ENCODE measurements around the gene TTLL11. TPM values are rescaled to one million over a fixed set of nuclear protein-coding genes. Genes with fewer than 3 reads are reported as not detected.
"Not testable (repeated sequence)": the region's sequence is repeated elsewhere in the genome, so short reads cannot be mapped to it uniquely, and the experiment has no call there.

TTLL11 gene
- total RNA-seq, 1 donor from 2014 or later: 6.7 TPM

GRCh38 chr9:121814594-121814993 lies 278.5 kb downstream of the TTLL11 start:
- DNase-seq: no peak

GRCh38 chr9:121813519-121814210 lies 279.4 kb downstream of the TTLL11 start:
- no peak for DNase-seq

GRCh38 chr9:121812159-121812735 lies 280.9 kb downstream of the TTLL11 start:
- no peak for DNase-seq

GRCh38 chr9:121811751-121812150 lies 281.4 kb downstream of the TTLL11 start:
- no peak for DNase-seq

GRCh38 chr9:121811140-121811539 lies 282.0 kb downstream of the TTLL11 start:
- no peak for DNase-seq

- DNase-seq: no peak
Measured at GRCh38 chr9:121810489-121810888, 282.6 kb downstream of the TTLL11 start.

GRCh38 chr9:121809356-121810050 lies 283.6 kb downstream of the TTLL11 start:
- no peak for DNase-seq

- DNase-seq: no peak
Measured at GRCh38 chr9:121808781-121809180, 284.3 kb downstream of the TTLL11 start.

GRCh38 chr9:121807823-121808278 lies 285.3 kb downstream of the TTLL11 start:
- DNase-seq: no peak

GRCh38 chr9:121807069-121807822 lies 285.9 kb downstream of the TTLL11 start:
- DNase-seq: no peak

- DNase-seq: no peak
Measured at GRCh38 chr9:121802753-121803152, 290.4 kb downstream of the TTLL11 start.

- no peak for DNase-seq
Measured at GRCh38 chr9:121801579-121801978, 291.5 kb downstream of the TTLL11 start.

GRCh38 chr9:121800376-121800775 lies 292.7 kb downstream of the TTLL11 start:
- DNase-seq: no peak

GRCh38 chr9:121798941-121799340 lies 294.2 kb downstream of the TTLL11 start:
- DNase-seq: no peak

GRCh38 chr9:121797081-121797480 lies 296.0 kb downstream of the TTLL11 start:
- DNase-seq: no peak

- not testable (repeated sequence) for DNase-seq
Measured at GRCh38 chr9:121794334-121794733, 298.8 kb downstream of the TTLL11 start.

GRCh38 chr9:121792476-121792875 lies 300.6 kb downstream of the TTLL11 start:
- not testable (repeated sequence) for DNase-seq

- no peak for DNase-seq
Measured at GRCh38 chr9:121790841-121791240, 302.3 kb downstream of the TTLL11 start.

- no peak for DNase-seq
Measured at GRCh38 chr9:121788686-121789366, 304.3 kb downstream of the TTLL11 start.

- DNase-seq: no peak
Measured at GRCh38 chr9:121786998-121787422, 306.1 kb downstream of the TTLL11 start.

- no peak for DNase-seq
Measured at GRCh38 chr9:121786543-121786948, 306.6 kb downstream of the TTLL11 start.

Data from skin of body (tissue), 2 donors.